NCI-H128 (cell line): ENCODE results near the gene SLC30A5.

ENCODE experiments used
- DNase-seq: peaks from one replicate; lab custom pipeline; 2025; ENCODE audit not compliant: unreplicated experiment; lab: John Stamatoyannopoulos, UW

The SLC30A5 gene

GRCh38 chr5:69166686-69167492 is 73.1 kb downstream of the SLC30A5 start, which contains the start of gene CCNB1:
TSS of gene CCNB1 (plus strand) at chr5:69167150. CDS start at chr5:69167263, 113 bp downstream.
- DNase-seq: peak; percentile 88

- no peak for DNase-seq
Observed at GRCh38 chr5:69167493-69167855, 73.7 kb downstream of the SLC30A5 start.

- no peak for DNase-seq
Observed at GRCh38 chr5:69167929-69168328, 74.1 kb downstream of the SLC30A5 start.

GRCh38 chr5:69170495-69170894 is 76.7 kb downstream of the SLC30A5 start:
- DNase-seq: no peak

GRCh38 chr5:69170969-69171368 is 77.2 kb downstream of the SLC30A5 start:
- DNase-seq: no peak
